Smooth muscle cell (in vitro differentiated cells): ENCODE data around the gene KCTD14. TPM values are rescaled to one million over a fixed set of nuclear protein-coding genes. Genes with fewer than 3 reads are reported as not detected.

ENCODE experiments used
- DNase-seq: peaks from one replicate; lab custom pipeline; 2025; ENCODE audit not compliant: unreplicated experiment; lab: John Stamatoyannopoulos, UW
- H2AFZ ChIP-seq: fragments of 200-600 bp; sonication (generic); 2 replicates; pipeline ENCODE4 v1.6.0; 2016; ENCODE audit warnings: antibody characterized with exemption, low read depth, mild to moderate bottlenecking
- H3F3A ChIP-seq: fragments of 200-600 bp; sonication (generic); 2 replicates; pipeline ENCODE4 v1.6.0; 2017; ENCODE audit warnings: antibody characterized with exemption, low read depth
- H3K27ac ChIP-seq: fragments of 200-600 bp; sonication (generic); 2 replicates; pipeline ENCODE4 v1.5.1; 2016; ENCODE audit warnings: low read depth, mild to moderate bottlenecking
- H3K27me3 ChIP-seq: fragments of 200-600 bp; sonication (generic); 2 replicates; pipeline ENCODE4 v1.6.1; 2016; ENCODE audit warnings: low read depth, mild to moderate bottlenecking
- H3K36me3 ChIP-seq: fragments of 200-600 bp; sonication (generic); 2 replicates; pipeline ENCODE4 v1.5.1; 2016; ENCODE audit warnings: low read depth
- H3K4me1 ChIP-seq: fragments of 200-600 bp; sonication (generic); 2 replicates; pipeline ENCODE4 v1.5.1; 2016; ENCODE audit warnings: low read depth
- H3K4me2 ChIP-seq: fragments of 200-600 bp; sonication (generic); 2 replicates; pipeline ENCODE4 v1.6.0; 2016; ENCODE audit warnings: mild to moderate bottlenecking
- H3K4me3 ChIP-seq: fragments of 200-600 bp; sonication (generic); 2 replicates; pipeline ENCODE4 v1.5.1; 2016; ENCODE audit warnings: mild to moderate bottlenecking
- H3K79me2 ChIP-seq: fragments of 200-600 bp; sonication (generic); 2 replicates; pipeline ENCODE4 v1.6.0; 2016; ENCODE audit warnings: low read depth, mild to moderate bottlenecking
- H3K9ac ChIP-seq: fragments of 200-600 bp; sonication (generic); 2 replicates; pipeline ENCODE4 v1.6.0; 2016; ENCODE audit warnings: low read depth
- H3K9me3 ChIP-seq: fragments of 200-600 bp; sonication (generic); replicated peaks from 2 replicates; pipeline ENCODE4 v1.5.1; 2016; ENCODE audit warnings: low read depth
- H4K20me1 ChIP-seq: fragments of 200-600 bp; sonication (generic); 2 replicates; pipeline ENCODE4 v1.6.0; 2016; ENCODE audit warnings: low read depth
- WGBS: methylation state at CpG from one replicate; pipeline ENCODE4 v1.1.7; 2016; ENCODE audit warnings: low lambda C conversion rate; 5-methylcytosine and 5-hydroxymethylcytosine counted together
- polyA plus RNA-seq: library from polyadenylated mRNA; unstranded; fragments of >200 nt; fragmentation: Nextera tagmentation; extraction: Ambion mirVana; gene quantifications from 2 replicates; pipeline ENCODE4 v1.2.1, GENCODE V29; 2016
- total RNA-seq: library from RNA; depleted of rRNA; stranded (reverse); fragments of >200 nt; gene quantifications from 2 replicates; pipeline ENCODE4 v1.2.3, GENCODE V29; 2014
- TF ChIP-seq, protein P1 (sequence below): fragments of 200-600 bp; sonication (generic); IDR thresholded peaks from 2 replicates; pipeline ENCODE4 v1.5.1; 2017; ENCODE audit warnings: borderline replicate concordance, mild to moderate bottlenecking, antibody characterized with exemption; ENCODE audit not compliant: insufficient read depth, poor library complexity, severe bottlenecking

KCTD14 gene
- total and polyA plus RNA-seq, 2 experiments from 2014 or later, result 1.5 to 1.7 TPM

DNA sequence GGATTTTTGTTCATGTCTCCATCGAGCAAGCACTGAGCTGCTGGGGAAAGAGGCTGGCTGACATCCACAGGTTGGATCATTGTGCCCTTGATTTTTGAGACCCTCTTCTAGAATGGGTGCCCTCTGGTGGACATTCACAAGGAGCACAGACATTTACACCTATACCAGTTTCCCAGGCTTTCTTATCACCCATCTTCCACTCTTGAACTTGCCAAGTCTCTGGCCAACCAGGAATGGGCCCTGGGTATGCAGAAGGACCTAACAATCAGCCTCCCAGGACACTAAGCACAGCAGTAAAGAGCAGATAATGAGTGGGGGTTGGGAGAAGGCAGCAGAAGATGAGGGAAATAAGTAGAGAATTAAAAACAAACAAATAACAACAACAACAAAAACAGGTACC is 22.9 kb downstream of the KCTD14 start:
- H3K36me3 ChIP-seq, result no peaks in the 10 kb centered on the region
- peaks cover 1% of the 10 kb centered on the region for H3K4me1 ChIP-seq
- no peak overlapping the region for H2AFZ ChIP-seq
- H3K9me3 ChIP-seq, result no peaks in the 10 kb centered on the region
- no peak overlapping the region for H3K4me3 ChIP-seq
- TF ChIP-seq, protein P1, sequence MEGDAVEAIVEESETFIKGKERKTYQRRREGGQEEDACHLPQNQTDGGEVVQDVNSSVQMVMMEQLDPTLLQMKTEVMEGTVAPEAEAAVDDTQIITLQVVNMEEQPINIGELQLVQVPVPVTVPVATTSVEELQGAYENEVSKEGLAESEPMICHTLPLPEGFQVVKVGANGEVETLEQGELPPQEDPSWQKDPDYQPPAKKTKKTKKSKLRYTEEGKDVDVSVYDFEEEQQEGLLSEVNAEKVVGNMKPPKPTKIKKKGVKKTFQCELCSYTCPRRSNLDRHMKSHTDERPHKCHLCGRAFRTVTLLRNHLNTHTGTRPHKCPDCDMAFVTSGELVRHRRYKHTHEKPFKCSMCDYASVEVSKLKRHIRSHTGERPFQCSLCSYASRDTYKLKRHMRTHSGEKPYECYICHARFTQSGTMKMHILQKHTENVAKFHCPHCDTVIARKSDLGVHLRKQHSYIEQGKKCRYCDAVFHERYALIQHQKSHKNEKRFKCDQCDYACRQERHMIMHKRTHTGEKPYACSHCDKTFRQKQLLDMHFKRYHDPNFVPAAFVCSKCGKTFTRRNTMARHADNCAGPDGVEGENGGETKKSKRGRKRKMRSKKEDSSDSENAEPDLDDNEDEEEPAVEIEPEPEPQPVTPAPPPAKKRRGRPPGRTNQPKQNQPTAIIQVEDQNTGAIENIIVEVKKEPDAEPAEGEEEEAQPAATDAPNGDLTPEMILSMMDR, result peak; percentile 64
- no peak for DNase-seq
- no peaks in the 10 kb centered on the region for H3K27me3 ChIP-seq
- H3F3A ChIP-seq, result no peaks in the 10 kb centered on the region
- no peak overlapping the region for H3K9ac ChIP-seq
- no peak overlapping the region for H3K27ac ChIP-seq
- WGBS, result 52% methylated on average over 1 of the region's 1 CpG
- H4K20me1 ChIP-seq, result no peaks in the 10 kb centered on the region
- no peaks in the 10 kb centered on the region for H3K79me2 ChIP-seq
- H3K4me2 ChIP-seq, result no peak overlapping the region

DNA sequence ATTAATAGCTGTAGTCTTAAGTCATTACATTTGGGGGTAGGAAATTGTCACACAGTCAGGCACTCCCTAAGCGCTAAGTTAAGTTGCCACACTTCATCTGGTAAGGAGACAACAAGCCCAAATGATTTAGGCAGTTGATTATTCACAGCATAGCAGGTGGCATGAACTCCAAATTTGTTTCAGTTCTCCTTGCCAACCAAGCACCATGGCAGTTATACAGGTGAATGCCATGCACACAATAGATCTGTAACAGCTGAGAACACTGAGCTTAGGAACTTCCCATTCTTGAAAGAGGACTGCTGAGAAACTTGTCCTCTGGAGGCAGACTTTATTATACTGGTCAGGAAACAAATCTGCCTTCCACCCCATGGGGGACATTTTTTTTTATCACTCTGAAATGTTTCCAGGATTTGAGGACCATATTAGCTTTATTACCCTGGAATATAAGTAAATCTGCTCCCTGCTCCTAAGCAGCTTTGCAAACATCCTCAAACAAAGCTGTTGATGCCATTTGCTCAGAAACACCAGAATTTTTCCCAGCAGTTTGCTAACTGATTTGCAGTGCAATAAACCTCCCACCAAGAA is 23.5 kb downstream of the KCTD14 start:
- Histone ChIP-seq H3F3A (no peaks in the 10 kb centered on the region), H4K20me1 (no peaks in the 10 kb centered on the region), H3K36me3 (no peaks in the 10 kb centered on the region), H3K9me3 (no peaks in the 10 kb centered on the region), H3K4me1 (peaks cover 4% of the 10 kb centered on the region), H3K4me2 (no peak overlapping the region), H3K27me3 (no peaks in the 10 kb centered on the region), H3K27ac (no peak overlapping the region), H3K4me3 (no peak overlapping the region), H2AFZ (no peak overlapping the region), H3K9ac (no peak overlapping the region), H3K79me2 (no peaks in the 10 kb centered on the region)
- WGBS, result 100% methylated on average over 1 of the region's 1 CpG
- TF ChIP-seq, protein P1, result no peak
- DNase-seq, result no peak

DNA sequence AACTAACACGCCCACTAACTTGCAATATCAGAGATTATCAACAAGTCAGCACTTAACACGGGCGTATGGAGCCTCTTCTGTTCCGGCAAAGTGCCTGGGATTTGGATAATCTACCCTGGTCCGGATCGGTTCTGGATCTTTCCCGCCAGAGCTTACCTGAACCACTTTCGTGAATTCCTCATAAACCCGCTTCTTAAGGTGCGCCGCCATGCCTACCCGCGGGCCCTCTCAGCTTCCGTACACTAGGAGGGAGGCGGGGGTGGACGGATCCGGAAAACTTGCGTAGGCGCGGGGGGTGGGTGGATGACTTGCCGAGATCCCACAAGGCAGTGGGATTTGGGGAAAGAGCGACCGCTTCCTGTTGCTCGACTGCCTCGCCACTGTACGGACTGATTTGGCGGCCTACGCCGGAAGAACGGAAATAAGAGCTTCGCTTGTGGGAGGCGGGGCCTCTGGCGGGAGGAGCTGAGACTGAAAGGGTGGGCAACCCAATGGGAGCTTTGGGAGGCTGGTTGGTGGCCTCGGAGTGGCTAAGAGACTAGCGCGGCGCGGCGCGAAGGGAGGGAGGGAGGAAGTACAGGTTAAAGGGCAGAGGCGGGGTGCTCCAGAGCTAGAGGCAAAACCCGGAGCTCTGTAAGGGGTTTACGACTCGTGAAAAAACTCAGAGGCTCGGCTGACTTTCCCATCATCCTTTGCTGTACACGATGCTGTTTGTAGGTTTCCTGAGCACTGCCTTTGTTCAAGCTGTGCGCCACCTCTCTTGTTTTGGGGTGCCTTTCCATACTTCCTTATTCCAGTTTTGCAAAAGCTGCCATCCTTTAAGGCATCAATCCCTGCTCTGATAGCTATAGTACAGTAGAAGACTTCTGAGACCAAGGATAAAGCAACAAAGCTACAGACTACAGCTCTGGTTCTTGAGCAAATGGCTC is 28.4 kb downstream of the KCTD14 start, which contains the start of gene INTS4:
TSS of gene INTS4 (minus strand) at position 235 of the 929 bp plus-strand sequence. CDS start at position 210, 25 bp downstream.
- no peaks in the 10 kb centered on the region for H3K9me3 ChIP-seq
- peak within 1 kb of the TSS; percentile 97 for H2AFZ ChIP-seq
- H3K4me3 ChIP-seq, result peak within 1 kb of the TSS; percentile 90
- no peaks in the 10 kb centered on the region for H3K36me3 ChIP-seq
- whole genome bisulfite sequencing, result under 1% methylated on average over 47 of the region's 47 CpGs
- H3K79me2 ChIP-seq, result peaks cover 17% of the 10 kb centered on the region
- H3F3A ChIP-seq, result no peaks in the 10 kb centered on the region
- peak; percentile 87 for DNase-seq
- H3K9ac ChIP-seq, result peak within 1 kb of the TSS; percentile 74
- no peaks in the 10 kb centered on the region for H4K20me1 ChIP-seq
- TF ChIP-seq, protein P1, result no peak
- peak within 1 kb of the TSS; percentile 64 for H3K27ac ChIP-seq
- H3K4me2 ChIP-seq, result peak within 1 kb of the TSS; percentile 90
- H3K27me3 ChIP-seq, result no peaks in the 10 kb centered on the region
- peaks cover 8% of the 10 kb centered on the region for H3K4me1 ChIP-seq
